Cardiac muscle cell (in vitro differentiated cells and primary cell): Measurements from ENCODE around the gene GDAP1L1. TPM values are rescaled to one million over a fixed set of nuclear protein-coding genes. Genes with fewer than 3 reads are reported as not detected.

Experiments
- DNase-seq, 2 donors: peaks; one replicate each; pipeline versions ENCODE4 v3.0.0 to v3.0.0-alpha.2; 2010 to 2017; ENCODE audit warnings: low read depth in 1 of 2, low spot score in 1 of 2
- H3K27ac ChIP-seq: fragments of 200-600 bp; sonication (generic); 2 replicates; pipeline ENCODE4 v1.5.1; 2016
- H3K27me3 ChIP-seq: fragments of 200-600 bp; sonication (generic); 2 replicates; pipeline ENCODE4 v1.6.0; 2016; ENCODE audit warnings: control low read depth
- H3K36me3 ChIP-seq: fragments of 200-600 bp; sonication (generic); 2 replicates; pipeline ENCODE4 v1.5.1; 2016; ENCODE audit warnings: control low read depth
- H3K4me1 ChIP-seq: fragments of 200-600 bp; sonication (generic); 2 replicates; pipeline ENCODE4 v1.8.1; 2017; ENCODE audit warnings: low read depth, mild to moderate bottlenecking, mixed run types
- H3K4me3 ChIP-seq: fragments of 200-600 bp; sonication (generic); 2 replicates; pipeline ENCODE4 v1.5.1; 2016; ENCODE audit warnings: mild to moderate bottlenecking
- H3K9me3 ChIP-seq: fragments of 200-600 bp; sonication (generic); 2 replicates; pipeline ENCODE4 v1.5.1; 2017; ENCODE audit warnings: low read depth, mild to moderate bottlenecking, control low read depth
- CTCF ChIP-seq: IDR thresholded peaks from 2 replicates; pipeline ENCODE4 v1.5.1; 2012; ENCODE audit warnings: low read depth, mild to moderate bottlenecking, low read length
- polyA plus RNA-seq: library from polyadenylated mRNA; unstranded; fragments of >200 nt; fragmentation: Nextera tagmentation; extraction: Ambion mirVana; gene quantifications from 2 replicates; pipeline ENCODE4 v1.2.1, GENCODE V29; 2016
- total RNA-seq: library from RNA; depleted of rRNA; stranded (reverse); fragments of >200 nt; gene quantifications from 2 replicates; pipeline ENCODE4 v1.2.3, GENCODE V29; 2016

Gene GDAP1L1
- total RNA-seq (3.9 and 5.2 TPM in 2 replicates), polyA plus RNA-seq (0.86 and 5.5 TPM in 2 replicates)

GRCh38 chr20:44247131-44247571, at the start of gene GDAP1L1:
TSS of gene GDAP1L1 (plus strand) at chr20:44247308. CDS start at chr20:44247335, 27 bp downstream.
- Histone ChIP-seq H3K4me3 (peak within 1 kb of the TSS; percentile 52), H3K9me3 (no peaks in the 10 kb centered on the region), H3K27me3 (no peaks in the 10 kb centered on the region), H3K36me3 (no peaks in the 10 kb centered on the region), H3K27ac (no peak within 1 kb of the TSS), H3K4me1 (no peaks in the 10 kb centered on the region)
- no peak for TF ChIP-seq CTCF
- DNase-seq: peak in 1 of 2 donors; percentile 76

GRCh38 chr20:44198872-44199271, 48.2 kb upstream of the GDAP1L1 start:
- Histone ChIP-seq H3K4me3 (no peak overlapping the region), H3K4me1 (peaks cover 12% of the 10 kb centered on the region), H3K9me3 (no peaks in the 10 kb centered on the region), H3K27me3 (no peaks in the 10 kb centered on the region), H3K36me3 (peaks cover 50% of the 10 kb centered on the region), H3K27ac (no peak overlapping the region)
- no peak for TF ChIP-seq CTCF
- DNase-seq: no peak

GRCh38 chr20:44199877-44200276, 47.2 kb upstream of the GDAP1L1 start:
- Histone ChIP-seq H3K27ac (no peak overlapping the region), H3K4me3 (no peak overlapping the region), H3K36me3 (peaks cover 50% of the 10 kb centered on the region), H3K9me3 (no peaks in the 10 kb centered on the region), H3K4me1 (peaks cover 12% of the 10 kb centered on the region), H3K27me3 (no peaks in the 10 kb centered on the region)
- TF ChIP-seq CTCF: no peak
- DNase-seq: no peak

- Histone ChIP-seq H3K27me3 (no peaks in the 10 kb centered on the region), H3K4me3 (no peak overlapping the region), H3K4me1 (peaks cover 12% of the 10 kb centered on the region), H3K36me3 (peaks cover 50% of the 10 kb centered on the region), H3K9me3 (no peaks in the 10 kb centered on the region), H3K27ac (no peak overlapping the region)
- DNase-seq: no peak
- TF ChIP-seq CTCF: no peak
Measured at GRCh38 chr20:44200371-44200770, 46.7 kb upstream of the GDAP1L1 start.

GRCh38 chr20:44200983-44201382, 46.1 kb upstream of the GDAP1L1 start:
- H3K27ac ChIP-seq: no peak overlapping the region
- H3K36me3 ChIP-seq: peaks cover 50% of the 10 kb centered on the region

More at GRCh38 chr20:44200983-44201382, 46.1 kb upstream of the GDAP1L1 start:
- H3K27me3 ChIP-seq: no peaks in the 10 kb centered on the region
- peaks cover 12% of the 10 kb centered on the region for H3K4me1 ChIP-seq
- no peak for TF ChIP-seq CTCF
- no peaks in the 10 kb centered on the region for H3K9me3 ChIP-seq
- no peak overlapping the region for H3K4me3 ChIP-seq
- DNase-seq: no peak
